Measurements from ENCODE around the gene POR.

GRCh38 chr7:75980430-75981202, 65.7 kb downstream of the POR start:
- no peak for TF ChIP-seq CTCF (IDR thresholded peaks at IDR 0.05)
- no peak for TF ChIP-seq TAF1 (IDR thresholded peaks at IDR 0.05; ENCODE audit: borderline replicate concordance, low read depth, low read length)
- no peak for TF ChIP-seq RFX5 (IDR thresholded peaks at IDR 0.05; ENCODE audit: low read length)
- no peak for TF ChIP-seq CHD2 (IDR thresholded peaks at IDR 0.05; ENCODE audit: low read length, partially characterized antibody)
